Esophagus muscularis mucosa (tissue), 4 donors: ENCODE results near the gene RECK. TPM values are rescaled to one million over a fixed set of nuclear protein-coding genes. Genes with fewer than 3 reads are reported as not detected.

ENCODE experiments used
- DNase-seq: peaks from one replicate; pipeline ENCODE4 v3.0.0-alpha.2; 2017; ENCODE audit errors: extremely low spot score
- H3K27ac ChIP-seq, 4 donors: fragments of 200-600 bp; sonication (generic); replicated peaks in 1 of 4; 1 replicate in 3 of 4; 2 replicates in 1 of 4; pipeline ENCODE4 v1.5.1; 2016 to 2019; ENCODE audit warnings: mild to moderate bottlenecking in 1 of 4
- H3K27me3 ChIP-seq, 4 donors: fragments of 200-600 bp; sonication (generic); one replicate each; pipeline versions ENCODE4 v1.5.1 to v1.6.0; 2016 to 2019
- H3K36me3 ChIP-seq, 4 donors: fragments of 200-600 bp; sonication (generic); one replicate each; pipeline ENCODE4 v1.5.1; 2016 to 2019
- H3K4me1 ChIP-seq, 4 donors: fragments of 200-600 bp; sonication (generic); one replicate each; pipeline ENCODE4 v1.5.1; 2016 to 2019
- H3K4me3 ChIP-seq, 4 donors: fragments of 200-600 bp; sonication (generic); 1 replicate in 2 of 4; 2 replicates in 2 of 4; pipeline ENCODE4 v1.5.1; 2016 to 2019; ENCODE audit warnings: mild to moderate bottlenecking in 4 of 4, moderate library complexity in 1 of 4
- H3K9me3 ChIP-seq, 4 donors: fragments of 200-600 bp; sonication (generic); 1 replicate in 3 of 4; 2 replicates in 1 of 4; pipeline ENCODE4 v1.5.1; 2016 to 2019
- CTCF ChIP-seq, 3 experiments: fragments of 200-600 bp in 2 of 3; fragments of 450-650 bp in 1 of 3; sonication (generic) in 2 of 3; IDR thresholded peaks; one replicate each; pipeline ENCODE4 v1.5.1; 2017 to 2019; ENCODE audit warnings: antibody characterized with exemption in 3 of 3, mild to moderate bottlenecking in 2 of 3, moderate library complexity in 1 of 3
- EP300 ChIP-seq: sonication (generic); formaldehyde crosslinking; IDR thresholded peaks from one replicate; pipeline ENCODE4 v1.6.1; 2017; ENCODE audit warnings: antibody characterized with exemption
- POLR2A ChIP-seq: fragments of 450-650 bp; IDR thresholded peaks from one replicate; pipeline ENCODE4 v1.6.1; 2017; ENCODE audit warnings: antibody characterized with exemption, moderate library complexity, mild to moderate bottlenecking, low read depth
- POLR2AphosphoS5 ChIP-seq, 2 donors: sonication (generic); formaldehyde crosslinking; IDR thresholded peaks; one replicate each; pipeline ENCODE4 v1.6.1; 2017; ENCODE audit warnings: antibody characterized with exemption in 2 of 2
- whole genome bisulfite sequencing: methylation state at CpG from one replicate; pipeline ENCODE4 v1.1.5; 2018; 5-methylcytosine and 5-hydroxymethylcytosine counted together
- intact Hi-C: fragments of 100-400 bp; cut with DNase I; formaldehyde crosslinking; loops from one replicate; pipeline ENCODE4 v1.15.1; 2023
- total RNA-seq, 4 donors: library from RNA; depleted of rRNA; stranded (reverse); fragments of >200 nt; gene quantifications; one replicate each; pipeline versions ENCODE4 v1.1.0 to v1.2.1, GENCODE V29; 2016

RECK gene
- total RNA-seq, 4 donors from 2014 or later, result 16.6 to 24.2 (median 19.0) TPM

- Histone ChIP-seq H3K4me3 (no peak overlapping the region), H3K27me3 (no peaks in the 10 kb centered on the region), H3K27ac (peak overlapping the region in 1 of 4 donors; percentile 17), H3K9me3 (no peaks in the 10 kb centered on the region), H3K4me1 (peaks cover 26 to 52% (median 44%) of the 10 kb centered on the region in 4 donors), H3K36me3 (no peaks in the 10 kb centered on the region)
- intact Hi-C loops, result no loop called here
- WGBS, result 19% methylated on average over 1 of the region's 1 CpG
- no peak for DNase-seq
- TF ChIP-seq EP300 (no peak), CTCF (IDR thresholded peaks at IDR 0.05) (no peak), POLR2AphosphoS5 (IDR thresholded peaks at IDR 0.05) (no peak), POLR2A (no peak)
Measured at GRCh38 chr9:36041506-36041905, 4.8 kb downstream of the RECK start.

DNA sequence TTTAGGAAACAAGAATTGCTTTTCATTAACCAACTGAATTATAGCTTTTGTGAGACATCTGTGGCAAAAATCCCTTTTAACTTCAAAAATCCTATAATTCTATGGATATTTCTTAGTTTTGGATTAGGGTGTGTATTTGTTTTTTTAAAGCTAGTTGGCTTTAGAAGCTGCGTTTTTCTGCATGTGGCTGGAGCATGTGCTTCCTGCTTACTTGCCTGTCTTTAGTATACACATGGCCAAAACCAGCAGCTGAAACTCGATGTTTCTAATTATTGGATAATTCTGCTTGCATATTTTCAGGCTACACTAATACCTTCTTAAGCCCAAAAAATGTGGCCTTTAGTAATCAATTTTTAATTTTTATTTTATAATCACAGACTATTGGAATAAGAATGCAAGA, 8.9 kb downstream of the RECK start:
- WGBS, result 51% methylated on average over 2 of the region's 2 CpGs
- no peaks in the 10 kb centered on the region for H3K27me3 ChIP-seq
- no peak overlapping the region for H3K4me3 ChIP-seq
- H3K36me3 ChIP-seq, result no peaks in the 10 kb centered on the region
- no peak overlapping the region for H3K27ac ChIP-seq
- TF ChIP-seq POLR2AphosphoS5 (IDR thresholded peaks at IDR 0.05) (no peak), POLR2A (no peak), CTCF (IDR thresholded peaks at IDR 0.05) (no peak), EP300 (no peak)
- peaks cover 18 to 29% (median 21%) of the 10 kb centered on the region in 4 donors for H3K4me1 ChIP-seq
- intact Hi-C loops, result no loop called here
- no peaks in the 10 kb centered on the region for H3K9me3 ChIP-seq
- DNase-seq, result no peak

DNA sequence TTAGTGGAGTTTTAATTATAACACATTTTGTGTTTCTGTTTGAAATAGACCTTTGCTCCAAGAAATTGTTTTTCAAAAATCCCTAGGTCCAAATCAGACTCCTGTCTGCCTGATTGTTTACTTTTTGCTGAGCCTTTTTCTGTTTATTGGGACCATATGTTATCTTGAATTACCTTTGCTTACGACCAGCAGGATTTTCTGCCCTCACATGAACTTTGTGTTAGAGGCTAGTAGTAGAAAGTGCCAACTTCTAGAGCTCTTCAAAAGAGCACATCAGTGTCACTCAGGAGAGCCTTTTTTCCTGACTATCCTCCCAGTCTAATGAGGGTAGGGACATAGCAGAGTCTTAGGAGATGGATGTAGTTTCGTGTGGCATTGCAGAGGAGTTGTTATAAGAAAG, 10.2 kb downstream of the RECK start:
- DNase-seq, result no peak
- Histone ChIP-seq H3K36me3 (no peaks in the 10 kb centered on the region), H3K27ac (no peak overlapping the region), H3K4me3 (no peak overlapping the region), H3K9me3 (no peaks in the 10 kb centered on the region), H3K27me3 (no peaks in the 10 kb centered on the region), H3K4me1 (peaks cover 7 to 16% (median 10%) of the 10 kb centered on the region in 4 donors)
- 53% methylated on average over 1 of the region's 2 CpGs for WGBS
- intact Hi-C loops, result no loop called here
- TF ChIP-seq POLR2AphosphoS5 (IDR thresholded peaks at IDR 0.05) (no peak), CTCF (IDR thresholded peaks at IDR 0.05) (no peak), POLR2A (no peak), EP300 (no peak)

DNA sequence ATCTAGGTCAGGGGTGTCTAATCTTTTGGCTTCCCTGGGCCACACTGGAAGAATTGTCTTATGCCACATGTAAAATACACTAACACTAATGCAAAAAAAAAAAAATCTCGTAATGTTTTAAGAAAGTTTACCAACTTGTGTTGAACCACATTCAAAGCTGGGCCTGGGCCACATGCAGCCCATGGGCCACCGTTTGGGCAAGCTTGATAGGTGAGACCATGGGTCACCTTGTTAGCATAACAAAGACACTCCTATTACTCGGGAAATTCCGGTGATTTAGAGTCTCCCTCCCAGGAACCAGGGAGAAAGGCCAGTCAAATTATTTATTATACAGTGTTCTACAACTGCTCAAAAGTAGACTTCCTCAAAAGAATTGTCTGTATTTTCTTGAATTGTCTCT, 12.7 kb downstream of the RECK start:
- no peaks in the 10 kb centered on the region for H3K36me3 ChIP-seq
- 71% methylated on average over 4 of the region's 4 CpGs for WGBS
- H3K4me1 ChIP-seq, result peaks cover 7 to 24% (median 12%) of the 10 kb centered on the region in 4 donors
- no peaks in the 10 kb centered on the region for H3K9me3 ChIP-seq
- H3K27me3 ChIP-seq, result no peaks in the 10 kb centered on the region
- no peak overlapping the region for H3K4me3 ChIP-seq
- TF ChIP-seq POLR2AphosphoS5 (IDR thresholded peaks at IDR 0.05) (no peak), EP300 (no peak), POLR2A (no peak), CTCF (IDR thresholded peaks at IDR 0.05) (no peak)
- DNase-seq, result no peak
- intact Hi-C loops, result no loop called here
- H3K27ac ChIP-seq, result no peak overlapping the region

DNA sequence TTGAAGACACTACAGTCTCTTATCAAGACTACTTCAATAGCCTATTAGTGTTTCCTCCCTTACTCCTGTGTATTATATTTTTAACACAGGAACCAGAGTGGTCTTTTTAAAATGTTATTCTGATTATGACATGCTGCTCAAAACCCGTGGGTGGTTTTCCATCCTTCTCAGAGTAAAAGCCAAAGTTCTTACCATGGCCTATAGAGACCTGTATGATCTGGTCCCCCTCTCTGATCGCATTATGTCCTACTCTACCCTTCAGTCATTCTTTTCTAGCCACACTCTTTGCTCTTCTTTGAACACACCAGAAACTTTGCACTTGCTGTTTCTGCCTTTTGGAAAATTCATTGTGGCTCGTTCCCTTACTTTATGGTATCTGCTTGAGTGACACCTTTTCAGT, 13.8 kb downstream of the RECK start:
- no peak for DNase-seq
- Histone ChIP-seq H3K9me3 (no peaks in the 10 kb centered on the region), H3K27me3 (no peaks in the 10 kb centered on the region), H3K4me1 (peaks cover 7 to 24% (median 12%) of the 10 kb centered on the region in 4 donors), H3K27ac (no peak overlapping the region), H3K4me3 (no peak overlapping the region), H3K36me3 (no peaks in the 10 kb centered on the region)
- TF ChIP-seq EP300 (no peak), POLR2A (no peak), CTCF (IDR thresholded peaks at IDR 0.05) (no peak), POLR2AphosphoS5 (IDR thresholded peaks at IDR 0.05) (no peak)
- intact Hi-C loops, result no loop called here
- WGBS, result 89% methylated on average over 3 of the region's 3 CpGs
